Psoas muscle (tissue), 8 donors: ENCODE measurements around the gene VKORC1. TPM values are rescaled to one million over a fixed set of nuclear protein-coding genes. Genes with fewer than 3 reads are reported as not detected.

ENCODE experiments used
- ATAC-seq, 4 donors: fragments of 200-7000 bp; cut with Tn5 transposase; one replicate each; pipeline ENCODE4 v1.9.1; 2020; ENCODE audit warnings: moderate library complexity in 3 of 4, mild to moderate bottlenecking in 2 of 4
- DNase-seq, 2 donors: peaks; one replicate each; pipeline ENCODE4 v3.0.0-alpha.2; 2020
- H3K27ac ChIP-seq: fragments of 200-600 bp; one replicate; pipeline ENCODE4 v1.8.0; 2022
- H3K27me3 ChIP-seq, 3 donors: fragments of 200-600 bp in 1 of 3; one replicate each; pipeline versions ENCODE4 v1.6.1 to v1.8.0; 2013 to 2022; ENCODE audit warnings: low read length in 2 of 3, mild to moderate bottlenecking in 2 of 3, moderate library complexity in 1 of 3; ENCODE audit not compliant: insufficient read depth in 3 of 3
- H3K36me3 ChIP-seq, 2 donors: fragments of 200-600 bp in 1 of 2; one replicate each; pipeline versions ENCODE4 v1.6.1 to v1.8.0; 2013 to 2022; ENCODE audit warnings: low read depth in 1 of 2, mild to moderate bottlenecking in 1 of 2, moderate library complexity in 1 of 2; ENCODE audit not compliant: insufficient read depth in 1 of 2
- H3K4me1 ChIP-seq: fragments of 200-600 bp; one replicate; pipeline ENCODE4 v1.8.0; 2022
- H3K4me3 ChIP-seq: fragments of 200-600 bp; one replicate; pipeline ENCODE4 v1.8.0; 2022; ENCODE audit warnings: mild to moderate bottlenecking
- H3K9me3 ChIP-seq: fragments of 200-600 bp; one replicate; pipeline ENCODE4 v1.8.0; 2022
- WGBS, 3 donors: extraction: QIAGEN DNeasy Blood & Tissue Kit; methylation state at CpG; one replicate each; pipeline versions ENCODE4 v1.1.6 to v1.1.7; 2013; 5-methylcytosine and 5-hydroxymethylcytosine counted together
- intact Hi-C, 2 donors: fragments of 100-400 bp; cut with DNase I; formaldehyde crosslinking; loops; one replicate each; pipeline versions ENCODE4 v1.11.0 to v1.14.2; 2022
- polyA plus RNA-seq, 3 donors: library from polyadenylated mRNA; stranded (reverse); fragments of 200-250 nt; gene quantifications; one replicate each; pipeline ENCODE4 v1.2.3, GENCODE V29; 2013
- total RNA-seq, 4 donors: library from RNA; stranded (reverse); fragmentation: NEBNext Ultra II Directional in 2 of 4; extraction: Animal tissue kit (Norgen Biotek cat#: 25700) in 2 of 4; gene quantifications; one replicate each; pipeline versions ENCODE4 v1.2.1 to v1.2.4, GENCODE V29; 2021 to 2023
- TF ChIP-seq, protein P1 (sequence below): fragments of 200-600 bp; IDR thresholded peaks from one replicate; pipeline ENCODE4 v1.8.0; 2022; ENCODE audit warnings: antibody characterized with exemption
- donor health status: healthy with polysubstance abuse.
- donor health status: DM: no; HTN: no; CAD: no; lungs with moderate emphysema.
- donor health status: Bipolar disorder and iron deficiency.
- donor health status: healthy.
- donor health status: DM: yes; HTN: yes; CAD: no.
- donor health status: DM: no; HTN: no; CAD: no.
- donor health status: DM: no; HTN: no; CAD: no.
- donor health status: DM: yes; HTN: yes; CAD: no.

Gene VKORC1
- total and polyA plus RNA-seq, 7 donors: 13.3 to 57.0 (median 17.8) TPM

DNA sequence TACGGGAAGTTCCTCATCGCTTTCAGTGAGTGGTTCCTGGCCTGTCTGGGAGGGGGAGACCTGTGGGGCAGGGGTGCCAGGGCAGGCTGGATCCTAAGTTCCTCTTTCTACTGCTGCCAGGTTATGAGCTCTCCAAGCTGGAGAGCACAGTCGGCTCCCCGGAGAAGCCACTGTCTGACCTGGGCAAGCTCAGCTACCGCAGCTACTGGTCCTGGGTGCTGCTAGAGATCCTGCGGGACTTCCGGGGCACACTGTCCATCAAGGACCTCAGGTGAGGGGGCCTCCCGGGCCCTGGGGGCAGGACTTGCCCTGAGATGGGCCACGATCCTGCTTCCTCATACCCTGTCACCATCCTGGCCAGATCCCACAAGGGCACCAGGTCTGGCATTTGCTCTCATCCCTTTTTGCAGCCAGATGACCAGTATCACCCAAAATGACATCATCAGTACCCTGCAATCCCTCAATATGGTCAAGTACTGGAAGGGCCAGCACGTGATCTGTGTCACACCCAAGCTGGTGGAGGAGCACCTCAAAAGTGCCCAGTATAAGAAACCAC, 35.8 kb upstream of the VKORC1 start:
- no peak for ATAC-seq
- H3K27ac ChIP-seq: peak overlapping the region; percentile 23

DNA sequence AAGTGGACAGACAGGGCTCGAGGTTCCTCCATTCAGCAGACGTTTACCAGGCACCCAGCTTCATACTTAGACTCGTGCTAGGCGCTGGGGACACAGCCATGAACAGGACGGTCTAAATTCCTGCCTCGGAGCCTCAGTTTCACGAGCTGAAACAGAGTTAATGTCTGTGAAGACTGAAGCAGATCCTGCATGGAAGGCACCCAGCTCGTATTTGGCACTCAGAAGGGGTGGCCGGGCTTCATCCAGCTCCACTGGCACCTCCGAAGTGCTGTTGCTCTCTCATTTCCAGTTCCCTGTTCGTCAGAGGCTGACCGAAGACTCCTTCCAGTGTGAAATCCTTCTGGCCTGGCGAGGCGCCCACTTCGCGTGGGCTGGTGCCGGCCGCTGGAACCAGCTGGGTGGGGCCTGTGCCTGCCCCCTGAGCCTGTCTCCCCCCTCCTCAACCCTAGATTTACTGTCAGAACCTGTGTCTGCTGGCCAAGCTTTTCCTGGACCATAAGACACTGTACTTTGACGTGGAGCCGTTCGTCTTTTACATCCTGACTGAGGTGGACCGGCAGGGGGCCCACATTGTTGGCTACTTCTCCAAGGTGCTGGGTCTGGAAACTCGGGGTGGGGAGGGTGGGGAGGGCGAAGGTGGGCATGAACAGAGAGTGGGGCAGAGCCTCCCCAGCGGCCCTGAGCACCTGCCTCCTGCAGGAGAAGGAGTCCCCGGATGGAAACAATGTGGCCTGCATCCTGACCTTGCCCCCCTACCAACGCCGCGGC, 35.2 kb upstream of the VKORC1 start:
- H3K27ac ChIP-seq: peak overlapping the region; percentile 63
- 43 to 60% (median 55%) methylated on average over 29 of the region's 29 CpGs for WGBS, 3 donors
- no peak overlapping the region for H3K4me3 ChIP-seq
- no peaks in the 10 kb centered on the region for H3K27me3 ChIP-seq
- peaks cover 27% of the 10 kb centered on the region for H3K4me1 ChIP-seq
- ATAC-seq (peak; percentile 12 to 31 (median 28)), DNase-seq (peak; percentile 57 to 76)
- TF ChIP-seq, protein P1, sequence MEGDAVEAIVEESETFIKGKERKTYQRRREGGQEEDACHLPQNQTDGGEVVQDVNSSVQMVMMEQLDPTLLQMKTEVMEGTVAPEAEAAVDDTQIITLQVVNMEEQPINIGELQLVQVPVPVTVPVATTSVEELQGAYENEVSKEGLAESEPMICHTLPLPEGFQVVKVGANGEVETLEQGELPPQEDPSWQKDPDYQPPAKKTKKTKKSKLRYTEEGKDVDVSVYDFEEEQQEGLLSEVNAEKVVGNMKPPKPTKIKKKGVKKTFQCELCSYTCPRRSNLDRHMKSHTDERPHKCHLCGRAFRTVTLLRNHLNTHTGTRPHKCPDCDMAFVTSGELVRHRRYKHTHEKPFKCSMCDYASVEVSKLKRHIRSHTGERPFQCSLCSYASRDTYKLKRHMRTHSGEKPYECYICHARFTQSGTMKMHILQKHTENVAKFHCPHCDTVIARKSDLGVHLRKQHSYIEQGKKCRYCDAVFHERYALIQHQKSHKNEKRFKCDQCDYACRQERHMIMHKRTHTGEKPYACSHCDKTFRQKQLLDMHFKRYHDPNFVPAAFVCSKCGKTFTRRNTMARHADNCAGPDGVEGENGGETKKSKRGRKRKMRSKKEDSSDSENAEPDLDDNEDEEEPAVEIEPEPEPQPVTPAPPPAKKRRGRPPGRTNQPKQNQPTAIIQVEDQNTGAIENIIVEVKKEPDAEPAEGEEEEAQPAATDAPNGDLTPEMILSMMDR: no peak
- H3K9me3 ChIP-seq: no peaks in the 10 kb centered on the region
- intact Hi-C loops: no loop called here
- peaks cover 4 to 67% of the 10 kb centered on the region in 2 donors for H3K36me3 ChIP-seq

More for the DNA sequence above, 35.8 kb upstream of the VKORC1 start:
- TF ChIP-seq, protein P1: no peak
- WGBS, 3 donors: 83 to 89% (median 86%) methylated on average over 10 of the region's 10 CpGs
- peaks cover 4 to 62% of the 10 kb centered on the region in 2 donors for H3K36me3 ChIP-seq
- no peaks in the 10 kb centered on the region for H3K27me3 ChIP-seq
- peaks cover 27% of the 10 kb centered on the region for H3K4me1 ChIP-seq
- no peaks in the 10 kb centered on the region for H3K9me3 ChIP-seq
- no peak for DNase-seq
- intact Hi-C loops: no loop called here
- no peak overlapping the region for H3K4me3 ChIP-seq

DNA sequence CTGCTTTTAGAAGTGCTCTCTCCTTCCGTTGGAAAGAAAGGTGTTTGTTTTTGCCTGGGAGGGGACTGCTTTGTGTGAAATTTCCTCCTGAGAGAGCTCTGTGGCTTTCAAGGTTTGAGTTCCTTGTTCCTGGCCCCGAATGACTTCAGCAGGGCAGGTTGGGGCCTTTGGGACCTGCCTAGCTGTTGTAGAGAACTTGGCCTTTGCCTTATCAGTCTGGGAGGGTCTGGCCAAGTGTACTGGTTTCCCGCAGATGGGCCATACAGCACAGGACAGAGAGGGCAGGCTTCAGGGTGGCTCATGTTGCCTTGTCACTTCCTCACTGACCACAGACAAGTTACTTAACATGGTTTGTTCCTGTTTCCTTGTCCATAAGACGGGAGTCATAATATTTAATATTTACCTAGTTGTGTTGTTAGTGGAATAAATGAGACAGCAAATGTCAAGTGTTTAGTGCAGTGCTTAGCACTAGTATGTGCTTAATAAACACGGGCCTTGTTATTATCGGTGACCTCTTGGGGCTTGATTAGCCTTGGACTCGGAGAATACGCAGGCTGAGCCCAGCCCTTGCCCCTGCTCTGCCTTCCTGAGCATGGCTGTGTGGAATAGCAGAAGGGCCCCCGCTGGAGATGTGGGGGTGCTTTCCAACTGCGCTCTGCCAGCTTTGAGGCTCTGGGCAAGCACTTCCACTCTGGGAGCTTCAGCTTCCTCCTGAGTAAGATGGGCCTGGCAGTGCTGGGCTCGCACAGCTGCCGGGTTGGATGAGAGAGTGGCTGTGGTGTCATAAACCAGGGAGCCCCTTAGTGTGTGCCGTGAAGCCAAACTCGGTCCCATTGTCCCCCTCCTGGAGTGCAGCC, 34.3 kb upstream of the VKORC1 start:
- peaks cover 4 to 75% of the 10 kb centered on the region in 2 donors for H3K36me3 ChIP-seq

DNA sequence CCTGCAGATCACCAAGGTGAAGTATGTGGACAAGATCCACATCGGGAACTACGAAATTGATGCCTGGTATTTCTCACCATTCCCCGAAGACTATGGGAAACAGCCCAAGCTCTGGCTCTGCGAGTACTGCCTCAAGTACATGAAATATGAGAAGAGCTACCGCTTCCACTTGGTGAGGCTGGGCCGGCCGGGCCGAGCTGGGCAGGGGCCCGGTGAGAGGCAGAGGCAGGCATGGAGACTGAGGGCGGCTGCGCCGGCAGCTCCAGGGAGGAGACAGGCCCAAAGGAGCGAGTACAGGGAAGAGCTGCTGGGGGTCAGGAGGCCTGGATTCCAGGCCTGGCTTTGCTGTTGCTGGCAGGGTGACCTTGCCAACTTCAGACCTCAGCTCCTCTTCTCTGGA, 32.6 kb upstream of the VKORC1 start:
- ATAC-seq: peak; percentile 46 to 82 (median 60)

More for the DNA sequence above, 34.3 kb upstream of the VKORC1 start:
- TF ChIP-seq, protein P1: no peak
- DNase-seq (no peak), ATAC-seq (peak; percentile 35 to 44 (median 39))
- Histone ChIP-seq H3K4me1 (peaks cover 27% of the 10 kb centered on the region), H3K4me3 (no peak overlapping the region), H3K27me3 (no peaks in the 10 kb centered on the region), H3K27ac (peak overlapping the region; percentile 63), H3K9me3 (no peaks in the 10 kb centered on the region)
- intact Hi-C loops: no loop called here
- 66 to 71% (median 69%) methylated on average over 14 of the region's 14 CpGs for WGBS, 3 donors

More for the DNA sequence above, 32.6 kb upstream of the VKORC1 start:
- Histone ChIP-seq H3K4me1 (peaks cover 27% of the 10 kb centered on the region), H3K27me3 (no peaks in the 10 kb centered on the region), H3K36me3 (peaks cover 4 to 89% of the 10 kb centered on the region in 2 donors), H3K9me3 (no peaks in the 10 kb centered on the region), H3K27ac (peak overlapping the region; percentile 63), H3K4me3 (no peak overlapping the region)
- DNase-seq: no peak
- intact Hi-C loops: no loop called here
- TF ChIP-seq, protein P1: no peak
- WGBS, 3 donors: 31 to 59% (median 57%) methylated on average over 13 of the region's 13 CpGs
